Calu3 (cell line): Measurements from ENCODE around the gene GUCY1A2. TPM values are rescaled to one million over a fixed set of nuclear protein-coding genes. Genes with fewer than 3 reads are reported as not detected.

Experiments used
- BruUV-seq: library from RNA; stranded (reverse); fragments of 400-500 nt; replicated peaks from 2 replicates; lab custom pipeline; 2021; lab: Mats Ljungman, UMichigan
- CTCF ChIA-PET: fragments of 300-600 bp; sonication (Branson Sonifier 250); formaldehyde crosslinking; loops from one replicate; lab custom pipeline; 2022; ENCODE audit warnings: antibody characterized with exemption; lab: Charles Lee
- DNase-seq: peaks from one replicate; pipeline ENCODE4 v3.0.0; 2022
- H3K27ac Mint-ChIP-seq: one replicate; pipeline ENCODE4 v1.8.0; 2022; ENCODE audit warnings: mixed read lengths; ENCODE audit not compliant: unreplicated experiment
- H3K27me3 Mint-ChIP-seq: one replicate; pipeline ENCODE4 v1.8.0; 2022; ENCODE audit warnings: mixed read lengths; ENCODE audit not compliant: unreplicated experiment
- H3K36me3 Mint-ChIP-seq: one replicate; pipeline ENCODE4 v1.8.0; 2022; ENCODE audit warnings: mild to moderate bottlenecking, moderate library complexity, mixed read lengths; ENCODE audit not compliant: insufficient read depth, unreplicated experiment
- H3K4me1 Mint-ChIP-seq: one replicate; pipeline ENCODE4 v1.8.0; 2022; ENCODE audit warnings: mild to moderate bottlenecking, low read depth, mixed read lengths; ENCODE audit not compliant: unreplicated experiment
- H3K4me3 Mint-ChIP-seq: one replicate; pipeline ENCODE4 v1.8.0; 2022; ENCODE audit warnings: mild to moderate bottlenecking, low read depth, moderate library complexity, mixed read lengths; ENCODE audit not compliant: unreplicated experiment
- H3K9me3 Mint-ChIP-seq: one replicate; pipeline ENCODE4 v1.8.0; 2022; ENCODE audit warnings: low read depth, mixed read lengths; ENCODE audit not compliant: unreplicated experiment
- intact Hi-C: fragments of 100-400 bp; cut with micrococcal nuclease; formaldehyde crosslinking; loops from one replicate; pipeline ENCODE4 v1.10.0; 2022; ENCODE audit not compliant: unreplicated experiment
- total RNA-seq: library from RNA; stranded (reverse); gene quantifications from 2 replicates; pipeline ENCODE4 v1.2.3, GENCODE V29; 2022
- TF ChIP-seq, protein P1 (sequence below): fragments of 200-600 bp; IDR thresholded peaks from one replicate; pipeline ENCODE4 v1.8.0; 2022; ENCODE audit warnings: antibody characterized with exemption; ENCODE audit not compliant: unreplicated experiment

The GUCY1A2 gene
- total RNA-seq, 1 experiment from 2014 or later = not detected

DNA sequence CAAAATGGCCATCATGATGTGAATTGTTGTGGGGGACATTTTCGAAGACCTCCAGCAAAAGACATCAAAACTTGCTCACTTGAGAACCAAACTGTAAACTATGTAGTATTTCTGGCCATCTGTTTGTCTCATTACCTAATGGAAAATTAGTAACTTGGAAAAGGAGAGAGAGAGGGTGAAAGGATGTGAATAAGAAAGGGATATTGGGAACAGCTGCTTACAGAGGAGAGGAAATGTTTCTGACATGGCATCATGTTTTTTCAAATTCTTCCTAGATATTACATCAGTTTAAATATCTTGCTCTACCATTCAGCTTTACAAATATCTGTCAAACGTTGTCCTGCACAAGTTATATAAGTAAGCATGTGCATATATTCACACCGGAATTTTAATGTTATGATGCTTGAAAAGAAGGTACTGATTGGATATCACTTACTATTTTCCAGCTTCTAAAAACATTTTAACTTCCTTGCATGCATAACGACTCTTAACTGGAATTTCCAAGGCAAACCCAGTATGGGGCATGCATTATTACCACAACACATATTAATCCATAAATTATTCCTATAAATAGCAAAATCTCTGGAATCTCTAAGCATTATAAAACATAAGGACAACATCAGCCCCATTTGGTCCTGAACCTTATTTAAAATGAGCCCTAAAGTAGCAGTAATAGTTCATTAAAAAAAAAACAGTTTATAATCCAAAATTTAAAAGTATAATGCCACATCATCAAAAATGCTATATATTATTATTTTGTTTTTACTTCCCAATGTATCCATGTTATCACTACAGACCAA is 20.0 kb downstream of the GUCY1A2 start:
- Mint-ChIP-seq H3K27me3 (no peaks in the 10 kb centered on the region), H3K36me3 (no peaks in the 10 kb centered on the region), H3K4me1 (no peaks in the 10 kb centered on the region), H3K9me3 (no peaks in the 10 kb centered on the region), H3K4me3 (no peak overlapping the region), H3K27ac (no peak overlapping the region)
- intact Hi-C loops = no loop called here
- BruUV-seq = no TSS peak
- TF ChIP-seq, protein P1, sequence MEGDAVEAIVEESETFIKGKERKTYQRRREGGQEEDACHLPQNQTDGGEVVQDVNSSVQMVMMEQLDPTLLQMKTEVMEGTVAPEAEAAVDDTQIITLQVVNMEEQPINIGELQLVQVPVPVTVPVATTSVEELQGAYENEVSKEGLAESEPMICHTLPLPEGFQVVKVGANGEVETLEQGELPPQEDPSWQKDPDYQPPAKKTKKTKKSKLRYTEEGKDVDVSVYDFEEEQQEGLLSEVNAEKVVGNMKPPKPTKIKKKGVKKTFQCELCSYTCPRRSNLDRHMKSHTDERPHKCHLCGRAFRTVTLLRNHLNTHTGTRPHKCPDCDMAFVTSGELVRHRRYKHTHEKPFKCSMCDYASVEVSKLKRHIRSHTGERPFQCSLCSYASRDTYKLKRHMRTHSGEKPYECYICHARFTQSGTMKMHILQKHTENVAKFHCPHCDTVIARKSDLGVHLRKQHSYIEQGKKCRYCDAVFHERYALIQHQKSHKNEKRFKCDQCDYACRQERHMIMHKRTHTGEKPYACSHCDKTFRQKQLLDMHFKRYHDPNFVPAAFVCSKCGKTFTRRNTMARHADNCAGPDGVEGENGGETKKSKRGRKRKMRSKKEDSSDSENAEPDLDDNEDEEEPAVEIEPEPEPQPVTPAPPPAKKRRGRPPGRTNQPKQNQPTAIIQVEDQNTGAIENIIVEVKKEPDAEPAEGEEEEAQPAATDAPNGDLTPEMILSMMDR = no peak
- no peak for DNase-seq
- CTCF ChIA-PET = no interaction called here

DNA sequence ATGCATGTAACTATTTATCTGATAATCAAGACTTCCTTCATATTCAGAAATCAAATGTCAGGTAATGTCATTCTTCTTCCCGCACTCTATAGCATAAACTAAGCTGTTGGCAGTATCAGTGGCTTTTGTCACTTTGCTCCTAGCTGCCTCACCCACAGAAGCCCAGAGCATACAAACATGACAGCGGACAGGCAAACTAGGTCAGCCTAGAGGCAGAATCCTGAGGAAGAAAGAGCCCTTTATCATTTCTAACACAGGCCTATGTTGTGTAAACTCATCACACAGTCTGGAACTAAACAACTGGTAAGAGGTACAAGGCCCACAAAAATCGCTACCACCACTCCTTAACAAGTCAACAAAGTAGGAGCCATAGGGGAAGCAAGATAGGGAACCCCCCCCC is 21.0 kb downstream of the GUCY1A2 start:
- Mint-ChIP-seq H3K4me1 (no peaks in the 10 kb centered on the region), H3K27ac (no peak overlapping the region), H3K4me3 (no peak overlapping the region), H3K27me3 (no peaks in the 10 kb centered on the region), H3K9me3 (no peaks in the 10 kb centered on the region), H3K36me3 (no peaks in the 10 kb centered on the region)
- TF ChIP-seq, protein P1 = no peak
- no TSS peak for BruUV-seq
- DNase-seq = no peak
- intact Hi-C loops = no loop called here
- CTCF ChIA-PET = no interaction called here

DNA sequence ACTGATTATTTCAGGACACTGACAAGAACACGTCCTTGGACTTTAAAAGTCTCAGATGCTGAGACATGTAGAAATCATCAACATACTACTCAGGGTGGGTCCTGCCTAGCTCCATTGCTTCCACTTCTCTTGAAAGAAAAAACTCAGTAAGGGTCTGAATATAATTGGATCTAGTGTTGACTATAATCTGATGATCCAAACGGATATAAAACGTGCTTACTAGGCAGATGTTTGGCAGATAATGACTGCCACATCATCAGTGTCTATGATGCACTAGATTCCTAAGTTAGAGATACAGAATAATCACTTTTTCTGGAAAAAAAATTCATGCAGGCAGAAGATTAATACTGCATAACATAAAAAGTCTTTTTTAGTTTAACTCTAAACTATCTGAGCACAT is 21.6 kb downstream of the GUCY1A2 start:
- H3K4me3 Mint-ChIP-seq = no peak overlapping the region
- no peaks in the 10 kb centered on the region for H3K4me1 Mint-ChIP-seq
- CTCF ChIA-PET = no interaction called here
- H3K9me3 Mint-ChIP-seq = no peaks in the 10 kb centered on the region
- TF ChIP-seq, protein P1 = no peak
- H3K27me3 Mint-ChIP-seq = no peaks in the 10 kb centered on the region
- no peaks in the 10 kb centered on the region for H3K36me3 Mint-ChIP-seq
- intact Hi-C loops = no loop called here
- DNase-seq = no peak
- H3K27ac Mint-ChIP-seq = no peak overlapping the region
- BruUV-seq = no TSS peak

DNA sequence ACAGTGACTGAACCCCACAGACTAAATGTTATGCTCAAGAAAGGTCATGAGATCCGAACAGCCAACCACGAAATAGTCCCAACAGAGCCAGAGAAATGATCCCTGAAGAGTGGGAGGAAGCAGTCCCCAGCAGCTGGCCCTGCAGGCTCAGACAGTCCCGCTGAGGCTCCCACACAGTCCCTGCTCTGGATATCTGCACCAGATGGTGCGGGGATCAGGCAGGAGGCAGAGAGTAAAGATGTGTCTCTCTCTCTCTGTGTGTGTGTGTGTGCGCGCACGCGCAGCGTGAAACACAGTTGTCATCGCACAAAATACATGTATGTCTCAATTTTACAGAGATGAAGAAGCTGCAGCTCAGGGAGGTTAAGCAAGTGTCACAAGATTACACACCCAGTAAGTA is 27.9 kb downstream of the GUCY1A2 start:
- Mint-ChIP-seq H3K36me3 (no peaks in the 10 kb centered on the region), H3K27ac (no peak overlapping the region), H3K4me1 (no peaks in the 10 kb centered on the region), H3K9me3 (no peaks in the 10 kb centered on the region), H3K4me3 (no peak overlapping the region), H3K27me3 (no peaks in the 10 kb centered on the region)
- intact Hi-C loops = no loop called here
- CTCF ChIA-PET = no interaction called here
- TF ChIP-seq, protein P1 = no peak
- no peak for DNase-seq
- no TSS peak for BruUV-seq
